ENCODE measurements around the gene TMEM165. TPM values are rescaled to one million over a fixed set of nuclear protein-coding genes. Genes with fewer than 3 reads are reported as not detected.

TMEM165 gene
- polyA plus RNA-seq, 1 donor (not counting 4 experiments of a cell fraction or from before 2014, with no cell fraction given): 132 TPM

DNA sequence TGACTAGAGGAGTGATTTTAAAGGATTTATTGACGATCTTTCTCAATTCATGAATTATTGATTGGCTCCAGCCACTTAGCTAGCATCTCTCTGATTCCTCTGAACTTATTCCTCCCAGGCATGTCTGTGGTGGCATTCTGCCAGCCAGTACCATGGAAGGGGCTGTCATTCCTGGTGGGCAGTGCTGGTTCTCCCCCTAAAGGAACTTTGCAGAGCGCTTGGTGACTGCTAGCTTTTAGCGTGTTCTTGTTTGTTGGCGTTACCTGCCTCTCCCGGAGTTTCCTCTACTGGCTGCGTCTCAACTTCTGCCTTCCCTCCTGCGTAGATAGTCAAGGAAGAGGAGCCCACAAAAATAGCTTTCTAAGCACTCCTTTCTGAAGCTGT, 30.4 kb upstream of the TMEM165 start:
- H3K9ac ChIP-seq (ENCODE audit: control insufficient read depth, extremely low read depth, insufficient read depth, low read length): no peak overlapping the region
- H3K79me2 ChIP-seq (ENCODE audit: control insufficient read depth, insufficient read depth, low read length): no peaks in the 10 kb centered on the region
- FAIRE-seq: no peak
- DNase-seq (ENCODE audit: low read depth, low spot score): no peak
- no peaks in the 10 kb centered on the region for H4K20me1 ChIP-seq (ENCODE audit: control insufficient read depth, extremely low read depth, insufficient read depth, low read length)
- H3K9me3 ChIP-seq (ENCODE audit: control insufficient read depth, low read depth, low read length): no peaks in the 10 kb centered on the region
- H3K4me1 ChIP-seq (ENCODE audit: control insufficient read depth, extremely low read depth, insufficient read depth, low read length): peaks cover 4% of the 10 kb centered on the region
- H3K27ac ChIP-seq (ENCODE audit: control insufficient read depth, insufficient read depth, low read length): no peak overlapping the region
- TF ChIP-seq, protein P1, sequence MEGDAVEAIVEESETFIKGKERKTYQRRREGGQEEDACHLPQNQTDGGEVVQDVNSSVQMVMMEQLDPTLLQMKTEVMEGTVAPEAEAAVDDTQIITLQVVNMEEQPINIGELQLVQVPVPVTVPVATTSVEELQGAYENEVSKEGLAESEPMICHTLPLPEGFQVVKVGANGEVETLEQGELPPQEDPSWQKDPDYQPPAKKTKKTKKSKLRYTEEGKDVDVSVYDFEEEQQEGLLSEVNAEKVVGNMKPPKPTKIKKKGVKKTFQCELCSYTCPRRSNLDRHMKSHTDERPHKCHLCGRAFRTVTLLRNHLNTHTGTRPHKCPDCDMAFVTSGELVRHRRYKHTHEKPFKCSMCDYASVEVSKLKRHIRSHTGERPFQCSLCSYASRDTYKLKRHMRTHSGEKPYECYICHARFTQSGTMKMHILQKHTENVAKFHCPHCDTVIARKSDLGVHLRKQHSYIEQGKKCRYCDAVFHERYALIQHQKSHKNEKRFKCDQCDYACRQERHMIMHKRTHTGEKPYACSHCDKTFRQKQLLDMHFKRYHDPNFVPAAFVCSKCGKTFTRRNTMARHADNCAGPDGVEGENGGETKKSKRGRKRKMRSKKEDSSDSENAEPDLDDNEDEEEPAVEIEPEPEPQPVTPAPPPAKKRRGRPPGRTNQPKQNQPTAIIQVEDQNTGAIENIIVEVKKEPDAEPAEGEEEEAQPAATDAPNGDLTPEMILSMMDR (optimal IDR thresholded peaks at IDR 0.05 in 1 of 3, IDR thresholded peaks at IDR 0.05 in 1 of 3, conservative IDR thresholded peaks at IDR 0.05 in 1 of 3; ENCODE audit: extremely low read depth in 1 of 3, insufficient read depth in 2 of 3, low read length in 3 of 3): no peak
- no peak for TF ChIP-seq EZH2 (IDR thresholded peaks at IDR 0.05; ENCODE audit: low read length)
- H3K4me3 ChIP-seq (ENCODE audit: control insufficient read depth in 2 of 3, extremely low read depth in 1 of 3, insufficient read depth in 2 of 3, low read depth in 1 of 3, low read length in 3 of 3): no peak overlapping the region
- peaks cover 0 to 2% of the 10 kb centered on the region in 2 experiments for H3K36me3 ChIP-seq (ENCODE audit: control insufficient read depth in 2 of 2, extremely low read depth in 1 of 2, insufficient read depth in 2 of 2, low read length in 2 of 2)
- no peak overlapping the region for H2AFZ ChIP-seq (ENCODE audit: control insufficient read depth, low read length)
- H3K4me2 ChIP-seq (ENCODE audit: control insufficient read depth, extremely low read depth, insufficient read depth, low read depth, low read length): no peak overlapping the region
- no peaks in the 10 kb centered on the region for H3K27me3 ChIP-seq (ENCODE audit: control insufficient read depth, extremely low read depth, insufficient read depth, low read length)
- dilution Hi-C loops (cut with MboI; ENCODE audit: extremely low pct_ligation_motif_present, low sequenced_read_pairs): no loop called here
- H3K9me1 ChIP-seq (ENCODE audit: control insufficient read depth, extremely low read depth, insufficient read depth, low read length): no peaks in the 10 kb centered on the region

DNA sequence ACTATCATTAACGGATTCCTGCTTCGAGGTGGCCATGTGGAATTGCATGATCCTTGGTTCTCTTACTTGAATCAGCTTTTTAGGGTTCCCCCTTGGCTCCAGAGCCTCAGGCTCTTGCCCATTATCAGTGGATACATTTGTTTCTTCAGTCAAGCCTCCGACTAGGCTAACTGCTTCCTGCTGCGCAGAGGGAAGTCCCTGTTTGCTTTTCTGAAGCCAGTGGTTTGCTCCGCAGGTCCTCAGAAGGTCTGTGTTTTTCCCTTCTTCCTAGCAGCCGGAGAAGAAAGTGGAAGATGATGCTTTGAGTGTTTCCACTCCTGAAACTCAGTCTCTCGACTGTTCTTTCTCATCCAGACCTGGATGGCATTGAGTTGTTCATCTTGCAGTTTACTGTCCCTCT, 29.1 kb upstream of the TMEM165 start:
- Histone ChIP-seq H3K4me3 (ENCODE audit: control insufficient read depth in 2 of 3, extremely low read depth in 1 of 3, insufficient read depth in 2 of 3, low read depth in 1 of 3, low read length in 3 of 3) (no peak overlapping the region), H3K9ac (ENCODE audit: control insufficient read depth, extremely low read depth, insufficient read depth, low read length) (no peak overlapping the region), H3K79me2 (ENCODE audit: control insufficient read depth, insufficient read depth, low read length) (no peaks in the 10 kb centered on the region), H3K9me3 (ENCODE audit: control insufficient read depth, low read depth, low read length) (no peaks in the 10 kb centered on the region), H3K36me3 (ENCODE audit: control insufficient read depth in 2 of 2, extremely low read depth in 1 of 2, insufficient read depth in 2 of 2, low read length in 2 of 2) (peaks cover 0 to 2% of the 10 kb centered on the region in 2 experiments), H4K20me1 (ENCODE audit: control insufficient read depth, extremely low read depth, insufficient read depth, low read length) (no peaks in the 10 kb centered on the region), H3K27ac (ENCODE audit: control insufficient read depth, insufficient read depth, low read length) (no peak overlapping the region), H3K9me1 (ENCODE audit: control insufficient read depth, extremely low read depth, insufficient read depth, low read length) (no peaks in the 10 kb centered on the region), H2AFZ (ENCODE audit: control insufficient read depth, low read length) (no peak overlapping the region), H3K4me1 (ENCODE audit: control insufficient read depth, extremely low read depth, insufficient read depth, low read length) (no peaks in the 10 kb centered on the region), H3K4me2 (ENCODE audit: control insufficient read depth, extremely low read depth, insufficient read depth, low read depth, low read length) (no peak overlapping the region), H3K27me3 (ENCODE audit: control insufficient read depth, extremely low read depth, insufficient read depth, low read length) (no peaks in the 10 kb centered on the region)
- DNase-seq (ENCODE audit: low read depth, low spot score): no peak
- dilution Hi-C loops (cut with MboI; ENCODE audit: extremely low pct_ligation_motif_present, low sequenced_read_pairs): no loop called here
- TF ChIP-seq, protein P1 (optimal IDR thresholded peaks at IDR 0.05 in 1 of 3, IDR thresholded peaks at IDR 0.05 in 1 of 3, conservative IDR thresholded peaks at IDR 0.05 in 1 of 3; ENCODE audit: extremely low read depth in 1 of 3, insufficient read depth in 2 of 3, low read length in 3 of 3): no peak
- no peak for TF ChIP-seq EZH2 (IDR thresholded peaks at IDR 0.05; ENCODE audit: low read length)
- FAIRE-seq: no peak

Data from keratinocyte (primary cell).